C4-2B (cell line): ENCODE results near the gene KLC1.

Experiments
- CTCF ChIP-seq: fragments of 450-650 bp; conservative IDR thresholded peaks from 2 replicates; pipeline ENCODE4 v1.5.1; 2017; ENCODE audit warnings: mild to moderate bottlenecking
- ZFX ChIP-seq: fragments of 450-650 bp; IDR thresholded peaks from 2 replicates; pipeline ENCODE4 v1.6.1; 2017

- no peak for TF ChIP-seq CTCF
- TF ChIP-seq ZFX, result no peak
Measured at GRCh38 chr14:103735439-103735814, 106.4 kb downstream of the KLC1 start.
